VCaP (cell line): ENCODE measurements around the gene PAK4.

ENCODE experiments used
- H3K27ac ChIP-seq: fragments of 450-650 bp; 2 replicates; pipeline ENCODE4 v1.5.1; 2017
- CTCF ChIP-seq: fragments of 450-650 bp; conservative IDR thresholded peaks from 2 replicates; pipeline ENCODE4 v1.5.1; 2017; ENCODE audit warnings: mild to moderate bottlenecking, moderate library complexity

Gene PAK4

GRCh38 chr19:39196320-39196719, 70.7 kb downstream of the PAK4 start:
- no peak overlapping the region for H3K27ac ChIP-seq
- no peak for TF ChIP-seq CTCF

GRCh38 chr19:39196860-39197562, 71.4 kb downstream of the PAK4 start, which contains the start of gene NCCRP1:
TSS of gene NCCRP1 (plus strand) at chr19:39196964. CDS start at chr19:39196983, 19 bp downstream.
- H3K27ac ChIP-seq, result 0 out of 2 replicates have a peak within 1 kb of the TSS, but pooled peaks have one; percentile 7
- TF ChIP-seq CTCF, result no peak

- H3K27ac ChIP-seq, result no peak overlapping the region
- no peak for TF ChIP-seq CTCF
These were observed 72.2 kb downstream of the PAK4 start for GRCh38 chr19:39197808-39198207.

GRCh38 chr19:39199025-39199424, 73.4 kb downstream of the PAK4 start:
- no peak for TF ChIP-seq CTCF
- H3K27ac ChIP-seq, result no peak overlapping the region

- TF ChIP-seq CTCF, result no peak
- H3K27ac ChIP-seq, result no peak overlapping the region
These were observed 74.6 kb downstream of the PAK4 start for GRCh38 chr19:39200066-39200802.

- no peak for TF ChIP-seq CTCF
- no peak overlapping the region for H3K27ac ChIP-seq
These were observed 75.2 kb downstream of the PAK4 start for GRCh38 chr19:39200803-39201115.

GRCh38 chr19:39202998-39203355, 77.4 kb downstream of the PAK4 start:
- no peak overlapping the region for H3K27ac ChIP-seq
- no peak for TF ChIP-seq CTCF
